CD14-positive monocyte (primary cell): Measurements from ENCODE around the gene DLD. TPM values are rescaled to one million over a fixed set of nuclear protein-coding genes. Genes with fewer than 3 reads are reported as not detected.

ENCODE experiments used
- DNase-seq, 3 donors: peaks; one replicate each; pipeline ENCODE4 v3.0.0-alpha.2; 2011 to 2022
- H2AFZ ChIP-seq: 2 replicates; pipeline ENCODE4 v1.6.0; 2012; ENCODE audit warnings: mild to moderate bottlenecking, low read depth, low read length, inconsistent platforms; ENCODE audit not compliant: insufficient read depth, poor library complexity, severe bottlenecking
- H3K27ac ChIP-seq, 2 donors: 1 replicate in 1 of 2; 2 replicates in 1 of 2; pipeline ENCODE4 v1.5.1; 2012 to 2013; ENCODE audit warnings: low read length in 2 of 2, control low read depth in 1 of 2, inconsistent platforms in 1 of 2, low read depth in 1 of 2, mild to moderate bottlenecking in 1 of 2
- H3K27me3 ChIP-seq, 2 donors: one replicate each; pipeline versions ENCODE4 v1.6.0 to v1.6.1; 2011 to 2013; ENCODE audit warnings: low read length in 2 of 2; ENCODE audit not compliant: control insufficient read depth in 2 of 2, insufficient read depth in 2 of 2
- H3K36me3 ChIP-seq, 2 donors: replicated peaks in 1 of 2; 1 replicate in 1 of 2; 2 replicates in 1 of 2; pipeline versions ENCODE4 v1.5.1 to v1.6.1; 2012 to 2013; ENCODE audit warnings: low read length in 2 of 2, control low read depth in 1 of 2, inconsistent platforms in 1 of 2, mild to moderate bottlenecking in 1 of 2; ENCODE audit not compliant: insufficient read depth in 2 of 2, control insufficient read depth in 1 of 2
- H3K4me1 ChIP-seq, 2 donors: 1 replicate in 1 of 2; 2 replicates in 1 of 2; pipeline versions ENCODE4 v1.5.1 to v1.6.1; 2012 to 2013; ENCODE audit warnings: low read length in 2 of 2, control low read depth in 1 of 2, inconsistent platforms in 1 of 2, mild to moderate bottlenecking in 1 of 2, moderate library complexity in 1 of 2; ENCODE audit not compliant: insufficient read depth in 2 of 2, control insufficient read depth in 1 of 2
- H3K4me2 ChIP-seq: replicated peaks from 2 replicates; pipeline ENCODE3; 2012; ENCODE audit warnings: low read length, moderate library complexity, mild to moderate bottlenecking; ENCODE audit not compliant: poor library complexity, severe bottlenecking; ENCODE audit errors: extremely low read depth
- H3K4me3 ChIP-seq, 3 experiments: fragments of 200-600 bp in 1 of 3; sonication (generic) in 1 of 3; replicated peaks in 1 of 3; 1 replicate in 2 of 3; 2 replicates in 1 of 3; pipeline ENCODE4 v1.5.1; 2011 to 2013; ENCODE audit warnings: low read length in 3 of 3, mild to moderate bottlenecking in 3 of 3, control low read depth in 2 of 3, low read depth in 2 of 3, inconsistent platforms in 1 of 3, moderate library complexity in 1 of 3
- H3K79me2 ChIP-seq: 2 replicates; pipeline ENCODE4 v1.6.0; 2012; ENCODE audit warnings: mild to moderate bottlenecking, control low read depth, inconsistent platforms, low read length, moderate library complexity; ENCODE audit not compliant: insufficient read depth
- H3K9ac ChIP-seq: 2 replicates; pipeline ENCODE4 v1.6.0; 2017; ENCODE audit warnings: low read length, mild to moderate bottlenecking; ENCODE audit not compliant: insufficient read depth, poor library complexity, severe bottlenecking
- H3K9me3 ChIP-seq, 2 donors: replicated peaks in 1 of 2; 1 replicate in 1 of 2; 2 replicates in 1 of 2; pipeline versions ENCODE4 v1.5.1 to v1.6.1; 2012 to 2013; ENCODE audit warnings: low read length in 2 of 2, control low read depth in 1 of 2; ENCODE audit not compliant: control insufficient read depth in 1 of 2, insufficient read depth in 1 of 2
- H4K20me1 ChIP-seq: 2 replicates; pipeline ENCODE4 v1.6.0; 2012; ENCODE audit warnings: mild to moderate bottlenecking, low read length, control low read depth, moderate library complexity; ENCODE audit not compliant: insufficient read depth
- H3K27ac Mint-ChIP-seq, 7 donors: one replicate each; pipeline ENCODE4 v1.8.0; 2020; ENCODE audit warnings: mild to moderate bottlenecking in 7 of 7, mixed read lengths in 7 of 7, moderate library complexity in 6 of 7, inconsistent platforms in 2 of 7
- H3K27me3 Mint-ChIP-seq, 3 donors: one replicate each; pipeline ENCODE4 v1.8.0; 2021 to 2022; ENCODE audit warnings: low read depth in 3 of 3, mild to moderate bottlenecking in 3 of 3, mixed read lengths in 3 of 3, moderate library complexity in 3 of 3, inconsistent platforms in 1 of 3
- H3K36me3 Mint-ChIP-seq, 2 donors: one replicate each; pipeline ENCODE4 v1.8.0; 2020; ENCODE audit warnings: mixed read lengths in 2 of 2, inconsistent platforms in 1 of 2, mild to moderate bottlenecking in 1 of 2
- H3K4me1 Mint-ChIP-seq: one replicate; pipeline ENCODE4 v1.8.0; 2020; ENCODE audit warnings: mild to moderate bottlenecking, mixed read lengths
- H3K4me3 Mint-ChIP-seq, 2 donors: one replicate each; pipeline ENCODE4 v1.8.0; 2020; ENCODE audit warnings: mild to moderate bottlenecking in 2 of 2, mixed read lengths in 2 of 2, moderate library complexity in 1 of 2
- H3K9me3 Mint-ChIP-seq, 7 donors: one replicate each; pipeline ENCODE4 v1.8.0; 2020 to 2022; ENCODE audit warnings: mixed read lengths in 7 of 7, mild to moderate bottlenecking in 6 of 7, moderate library complexity in 6 of 7, inconsistent platforms in 2 of 7
- WGBS: methylation state at CpG from one replicate; pipeline ENCODE4 v1.1.5; 2013; ENCODE audit warnings: missing lambda C conversion rate; ENCODE audit not compliant: insufficient coverage; 5-methylcytosine and 5-hydroxymethylcytosine counted together
- intact Hi-C, 2 donors: fragments of 100-400 bp; cut with micrococcal nuclease; formaldehyde crosslinking; loops; one replicate each; pipeline versions ENCODE4 v1.15.0 to v1.15.1; 2023
- polyA plus RNA-seq, 3 donors: library from polyadenylated mRNA; depleted of rRNA in 1 of 3; unstranded in 2 of 3; stranded (reverse) in 1 of 3; fragments of 300-500 nt in 2 of 3; fragments of >200 nt in 1 of 3; fragmentation: Illumina TruSeq in 2 of 3; gene quantifications; 1 replicate in 2 of 3; 2 replicates in 1 of 3; pipeline ENCODE4 v1.2.3, GENCODE V29; 2012 to 2021
- TF ChIP-seq, protein P1 (sequence below): fragments of 200-600 bp; IDR thresholded peaks from one replicate; pipeline ENCODE4 v1.8.0; 2022; ENCODE audit warnings: antibody characterized with exemption, mild to moderate bottlenecking

Gene DLD
- polyA plus RNA-seq, 3 donors, result 54.5 to 73.6 (median 70.1) TPM

DNA sequence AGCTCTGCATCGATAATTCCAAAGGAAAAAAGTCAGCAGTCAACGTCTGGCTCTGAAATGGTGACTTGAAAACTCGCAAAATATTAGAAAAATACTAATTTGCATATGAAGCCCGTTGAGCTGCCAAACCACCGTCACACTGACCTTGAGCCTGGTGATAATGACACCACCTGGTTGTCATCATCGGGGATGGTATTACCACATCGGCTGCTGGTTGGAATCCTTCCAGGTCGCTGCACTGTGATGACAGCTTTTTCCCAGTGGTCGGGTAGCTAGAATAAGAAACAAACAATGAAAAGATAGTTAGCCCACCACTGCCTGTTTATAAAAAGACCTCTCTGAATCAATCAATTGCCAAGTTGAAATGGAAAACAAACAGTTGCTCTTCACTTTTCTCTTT is 70.4 kb downstream of the DLD start:
- H3K9me3 Mint-ChIP-seq, result peaks cover 0 to 5% (median 0%) of the 10 kb centered on the region in 7 donors
- DNase-seq, result no peak
- Histone ChIP-seq H3K9me3 (no peaks in the 10 kb centered on the region), H2AFZ (no peak overlapping the region), H3K36me3 (no peaks in the 10 kb centered on the region), H3K4me2 (no peak overlapping the region), H3K27me3 (peaks cover 0 to 2% of the 10 kb centered on the region in 2 donors), H3K9ac (no peak overlapping the region), H3K27ac (no peak overlapping the region), H3K79me2 (no peaks in the 10 kb centered on the region), H3K4me1 (no peaks in the 10 kb centered on the region), H3K4me3 (no peak overlapping the region), H4K20me1 (no peaks in the 10 kb centered on the region)
- TF ChIP-seq, protein P1, sequence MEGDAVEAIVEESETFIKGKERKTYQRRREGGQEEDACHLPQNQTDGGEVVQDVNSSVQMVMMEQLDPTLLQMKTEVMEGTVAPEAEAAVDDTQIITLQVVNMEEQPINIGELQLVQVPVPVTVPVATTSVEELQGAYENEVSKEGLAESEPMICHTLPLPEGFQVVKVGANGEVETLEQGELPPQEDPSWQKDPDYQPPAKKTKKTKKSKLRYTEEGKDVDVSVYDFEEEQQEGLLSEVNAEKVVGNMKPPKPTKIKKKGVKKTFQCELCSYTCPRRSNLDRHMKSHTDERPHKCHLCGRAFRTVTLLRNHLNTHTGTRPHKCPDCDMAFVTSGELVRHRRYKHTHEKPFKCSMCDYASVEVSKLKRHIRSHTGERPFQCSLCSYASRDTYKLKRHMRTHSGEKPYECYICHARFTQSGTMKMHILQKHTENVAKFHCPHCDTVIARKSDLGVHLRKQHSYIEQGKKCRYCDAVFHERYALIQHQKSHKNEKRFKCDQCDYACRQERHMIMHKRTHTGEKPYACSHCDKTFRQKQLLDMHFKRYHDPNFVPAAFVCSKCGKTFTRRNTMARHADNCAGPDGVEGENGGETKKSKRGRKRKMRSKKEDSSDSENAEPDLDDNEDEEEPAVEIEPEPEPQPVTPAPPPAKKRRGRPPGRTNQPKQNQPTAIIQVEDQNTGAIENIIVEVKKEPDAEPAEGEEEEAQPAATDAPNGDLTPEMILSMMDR, result no peak
- H3K4me3 Mint-ChIP-seq, result no peak overlapping the region
- H3K4me1 Mint-ChIP-seq, result no peaks in the 10 kb centered on the region
- peaks cover 3 to 5% (median 4%) of the 10 kb centered on the region in 3 donors for H3K27me3 Mint-ChIP-seq
- intact Hi-C loops, result no loop called here
- no peak overlapping the region for H3K27ac Mint-ChIP-seq
- WGBS, result 91% methylated on average over 6 of the region's 9 CpGs
- H3K36me3 Mint-ChIP-seq, result no peaks in the 10 kb centered on the region

DNA sequence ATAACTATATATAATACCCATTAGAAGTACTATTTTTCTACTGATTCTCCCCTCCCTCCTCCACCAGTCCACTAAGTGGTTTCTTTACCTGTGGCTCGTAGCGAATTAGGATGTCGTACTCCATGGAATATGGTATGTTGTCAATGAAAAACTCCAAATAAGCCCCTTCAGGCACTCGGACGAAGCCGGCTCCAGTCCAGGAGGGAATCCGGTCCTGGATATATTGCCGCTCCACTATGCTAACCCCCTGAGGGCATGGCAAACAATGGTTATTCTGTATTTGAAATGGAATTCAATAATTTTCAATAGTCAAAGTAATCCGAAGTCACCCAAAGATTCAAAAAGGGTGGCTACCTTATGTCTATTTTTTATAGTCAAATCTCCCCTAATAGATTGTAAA is 71.8 kb downstream of the DLD start:
- Histone ChIP-seq H3K4me3 (no peak overlapping the region), H3K9ac (no peak overlapping the region), H3K27me3 (no peaks in the 10 kb centered on the region), H4K20me1 (no peaks in the 10 kb centered on the region), H3K4me1 (no peaks in the 10 kb centered on the region), H2AFZ (no peak overlapping the region), H3K36me3 (no peaks in the 10 kb centered on the region), H3K27ac (no peak overlapping the region), H3K9me3 (no peaks in the 10 kb centered on the region), H3K79me2 (no peaks in the 10 kb centered on the region), H3K4me2 (no peak overlapping the region)
- Mint-ChIP-seq H3K9me3 (peaks cover 0 to 5% (median 0%) of the 10 kb centered on the region in 7 donors), H3K27ac (no peak overlapping the region), H3K36me3 (no peaks in the 10 kb centered on the region), H3K27me3 (peaks cover 2 to 5% (median 3%) of the 10 kb centered on the region in 3 donors), H3K4me1 (no peaks in the 10 kb centered on the region), H3K4me3 (no peak overlapping the region)
- intact Hi-C loops, result no loop called here
- WGBS, result no CpG with 5 or more reads among the region's 9 CpGs
- TF ChIP-seq, protein P1, result no peak
- no peak for DNase-seq
